K562 (cell line): ENCODE measurements around the gene AGO3. TPM values are rescaled to one million over a fixed set of nuclear protein-coding genes. Genes with fewer than 3 reads are reported as not detected.
A peak's percentile ranks its signal among the peaks of the same experiment; 100 is the strongest.

Source experiments
- ATAC-seq: fragments of 200-7000 bp; cut with Tn5 transposase; 3 replicates; pipeline ENCODE4 v1.9.1; 2020; ENCODE audit warnings: moderate library complexity
- BruUV-seq: library from RNA; stranded (reverse); fragments of 400-500 nt; replicated peaks from 2 replicates; lab custom pipeline; 2021; lab: Mats Ljungman, UMichigan
- CTCF ChIA-PET: fragments of 300-600 bp; formaldehyde crosslinking; extraction: SDS; loops from one replicate; lab custom pipeline; 2021; ENCODE audit warnings: low intra/inter-chr PET ratio; lab: Yijun Ruan, JAX
- POLR2A ChIA-PET: fragments of 300-600, 350-650 bp; sonication (Branson Sonifier 250); formaldehyde crosslinking; extraction: SDS; loops from one replicate; lab custom pipeline; 2021; ENCODE audit warnings: antibody characterized with exemption, inconsistent platforms; lab: Yijun Ruan, JAX
- DNase-seq, 4 experiments: peaks; one replicate each; pipeline versions ENCODE4 v3.0.0 to v3.0.0-alpha.2; 2011 to 2018; ENCODE audit warnings: low spot score in 3 of 4, mixed read lengths in 3 of 4; ENCODE audit errors: extremely low read depth in 1 of 4
- FAIRE-seq: peaks from 2 replicates; lab custom pipeline; 2011; peaks lifted over from hg19 to GRCh38; lab: Jason Lieb, UNC
- H2AFZ ChIP-seq: 2 replicates; pipeline ENCODE4 v1.6.0; 2011; ENCODE audit warnings: low read depth, low read length, control low read depth, inconsistent platforms
- H3K27ac ChIP-seq: fragments of 200-600 bp; 3 replicates; pipeline ENCODE4 v1.8.0; 2011; ENCODE audit warnings: low read depth, mild to moderate bottlenecking, control low read depth, inconsistent platforms, low read length, moderate library complexity, mixed read lengths; ENCODE audit errors: extremely low read depth
- H3K27me3 ChIP-seq, 2 experiments: fragments of 300-600 bp in 1 of 2; 2 replicates in 1 of 2; 3 replicates in 1 of 2; pipeline versions ENCODE4 v1.6.0 to v1.8.0; 2011; ENCODE audit warnings: inconsistent platforms in 2 of 2, low read length in 2 of 2, mild to moderate bottlenecking in 1 of 2, mixed read lengths in 1 of 2, moderate library complexity in 1 of 2; ENCODE audit not compliant: control insufficient read depth in 2 of 2, insufficient read depth in 2 of 2
- H3K36me3 ChIP-seq: fragments of 300-600 bp; 3 replicates; pipeline ENCODE4 v1.8.0; 2011; ENCODE audit warnings: mild to moderate bottlenecking, low read length, inconsistent platforms; ENCODE audit not compliant: control insufficient read depth, insufficient read depth
- H3K4me1 ChIP-seq, 2 experiments: fragments of 200-600 bp in 1 of 2; replicated peaks in 1 of 2; 2 replicates in 1 of 2; 3 replicates in 1 of 2; pipeline versions ENCODE4 v1.5.1 to v1.8.0; 2011; ENCODE audit warnings: inconsistent platforms in 2 of 2, low read length in 2 of 2, mild to moderate bottlenecking in 1 of 2, mixed read lengths in 1 of 2, moderate library complexity in 1 of 2; ENCODE audit not compliant: control insufficient read depth in 2 of 2, insufficient read depth in 2 of 2
- H3K4me2 ChIP-seq: 2 replicates; pipeline ENCODE4 v1.6.1; 2011; ENCODE audit warnings: low read length, control low read depth, inconsistent platforms, mixed read lengths; ENCODE audit not compliant: insufficient read depth
- H3K4me3 ChIP-seq: fragments of 200-600 bp; sonication (generic), shearing (Covaris generic); 2 replicates; pipeline ENCODE4 v1.5.1; 2016; ENCODE audit warnings: control low read depth, inconsistent platforms
- H3K79me2 ChIP-seq: fragments of 200-600 bp; 3 replicates; pipeline ENCODE4 v1.8.0; 2011; ENCODE audit warnings: low read length, inconsistent platforms; ENCODE audit not compliant: control insufficient read depth, insufficient read depth
- H3K9ac ChIP-seq, 2 experiments: 2 replicates each; pipeline versions ENCODE4 v1.6.0 to v1.6.1; 2011; ENCODE audit warnings: low read depth in 2 of 2, low read length in 2 of 2, control low read depth in 1 of 2, inconsistent platforms in 1 of 2, mild to moderate bottlenecking in 1 of 2, mixed read lengths in 1 of 2; ENCODE audit not compliant: insufficient read depth in 1 of 2
- H3K9me1 ChIP-seq: one replicate; pipeline ENCODE4 v1.6.0; 2011; ENCODE audit warnings: inconsistent platforms, mild to moderate bottlenecking, low read length, moderate library complexity; ENCODE audit not compliant: control insufficient read depth, insufficient read depth
- H3K9me3 ChIP-seq: replicated peaks from 2 replicates; pipeline ENCODE4 v1.5.1; 2011; ENCODE audit warnings: low read depth, low read length, inconsistent platforms; ENCODE audit not compliant: control insufficient read depth, insufficient read depth
- H4K20me1 ChIP-seq: replicated peaks from 2 replicates; pipeline ENCODE4 v1.6.1; 2011; ENCODE audit warnings: low read length, inconsistent platforms, mixed read lengths; ENCODE audit not compliant: control insufficient read depth, insufficient read depth
- CTCFL ChIP-seq: IDR thresholded peaks from 2 replicates; pipeline ENCODE4 v1.6.1; 2011; ENCODE audit warnings: borderline replicate concordance, low read depth, mild to moderate bottlenecking, moderate library complexity, low read length; ENCODE audit not compliant: insufficient read depth, poor library complexity, severe bottlenecking
- EP400 ChIP-seq: fragments of 450-650 bp; IDR thresholded peaks from 2 replicates; pipeline ENCODE4 v1.6.1; 2017; ENCODE audit warnings: antibody characterized with exemption, mild to moderate bottlenecking, moderate library complexity
- GTF2F1 ChIP-seq: IDR thresholded peaks from 2 replicates; pipeline ENCODE4 v1.6.1; 2011; ENCODE audit warnings: low read depth, low read length, improper control_type of control experiment
- KDM5B ChIP-seq: fragments of 200-600 bp; sonication (generic); IDR thresholded peaks from 2 replicates; pipeline ENCODE4 v1.6.1; 2012; ENCODE audit warnings: low read depth, mild to moderate bottlenecking, moderate library complexity, low read length, control low read depth, inconsistent platforms; ENCODE audit not compliant: insufficient replicate concordance
- MAFK ChIP-seq: IDR thresholded peaks from 2 replicates; pipeline ENCODE4 v1.6.1; 2011; ENCODE audit warnings: low read length, improper control_type of control experiment
- PHB2 ChIP-seq: fragments of 450-650 bp; IDR thresholded peaks from 2 replicates; pipeline ENCODE4 v1.6.1; 2017; ENCODE audit warnings: low read depth
- SRSF3 ChIP-seq: fragments of 200-400 bp; formaldehyde crosslinking; IDR thresholded peaks from 2 replicates; pipeline ENCODE4 v1.6.1; 2016; ENCODE audit warnings: mild to moderate bottlenecking, low read length, moderate library complexity; ENCODE audit not compliant: insufficient read depth
- TBP ChIP-seq: optimal IDR thresholded peaks from 2 replicates; pipeline ENCODE3; 2011; ENCODE audit warnings: low read depth, low read length, improper control_type of control experiment
- TEAD1 ChIP-seq, 2 experiments: fragments of 450-650 bp in 1 of 2; sonication (generic) in 1 of 2; formaldehyde crosslinking; IDR thresholded peaks; 2 replicates each; pipeline versions ENCODE4 v1.4.0 to v1.8.0; 2020 to 2022; ENCODE audit warnings: mild to moderate bottlenecking in 2 of 2, missing genetic modification reagents in 1 of 2
- WHSC1 ChIP-seq: IDR thresholded peaks from one replicate; pipeline ENCODE4 v1.6.1; 2012; ENCODE audit warnings: low read length, control low read depth, inconsistent platforms
- ZNF124 ChIP-seq: sonication (generic); formaldehyde crosslinking; IDR thresholded peaks from 2 replicates; pipeline ENCODE4 v1.8.1; 2022; ENCODE audit warnings: missing genetic modification reagents
- ZNF586 ChIP-seq: fragments of 450-650 bp; formaldehyde crosslinking; conservative IDR thresholded peaks from 2 replicates; pipeline ENCODE4 v1.4.0; 2020; ENCODE audit warnings: mild to moderate bottlenecking, moderate library complexity
- WGBS: fragments of 100-300 bp; shearing (Covaris generic); methylation state at CpG from one replicate; pipeline ENCODE4 v1.1.6; 2016; ENCODE audit warnings: low coverage, mixed read lengths; ENCODE audit not compliant: insufficient coverage; ENCODE audit errors: missing lambda C conversion rate; 5-methylcytosine and 5-hydroxymethylcytosine counted together
- in situ Hi-C: fragments of 300-500 bp; cut with MboI; formaldehyde crosslinking; loops from 4 replicates; pipeline ENCODE4 v1.15.0; 2018; ENCODE audit warnings: inconsistent platforms, mixed read lengths
- intact Hi-C: fragments of 100-400 bp; cut with micrococcal nuclease; formaldehyde crosslinking; loops from 2 replicates; pipeline ENCODE4 v1.14.2; 2022
- polyA plus RNA-seq, 8 experiments: library from polyadenylated mRNA; depleted of rRNA in 4 of 8; stranded (reverse) in 5 of 8; unstranded in 3 of 8; fragments of >200 nt; fragmentation: Nextera tagmentation in 2 of 8; fragmentation: Illumina TruSeq in 1 of 8; extraction: Ambion mirVana in 2 of 8; extraction: Trizol in 1 of 8; gene quantifications; 2 replicates each; pipeline versions ENCODE4 v1.2.1 to v1.2.3, GENCODE V29; 2011 to 2014; ENCODE audit warnings: inconsistent platforms in 1 of 8, missing spikeins in 1 of 8
- total RNA-seq, 7 experiments: library from RNA; depleted of rRNA in 6 of 7; stranded (reverse); fragments of >200 nt in 6 of 7; fragmentation: Illumina TruSeq in 2 of 7; extraction: Trizol in 2 of 7; gene quantifications; 2 replicates each; pipeline versions ENCODE4 v1.2.1 to v1.2.3, GENCODE V29; 2011 to 2021; ENCODE audit warnings: low replicate concordance in 1 of 7

The AGO3 gene
- total and polyA plus RNA-seq, 9 of the 15 experiments (the other 6 are each of a cell fraction or from before 2014, with no cell fraction given): 4.5 to 41.5 (median 22.7) TPM

- TF ChIP-seq CTCFL (no peak), KDM5B (no peak), EP400 (no peak), MAFK (no peak), ZNF586 (CRISPR knock-in tag) (no peak), TEAD1 (CRISPR knock-in tag; IDR thresholded peaks at IDR 0.05) (no peak), GTF2F1 (no peak), SRSF3 (no peak), ZNF124 (CRISPR knock-in tag) (no peak), WHSC1 (no peak), TBP (no peak), PHB2 (no peak)
- Histone ChIP-seq H3K27ac (no peak overlapping the region), H2AFZ (no peak overlapping the region), H3K4me2 (no peak overlapping the region), H3K9ac (no peak overlapping the region), H3K9me1 (no peaks in the 10 kb centered on the region), H4K20me1 (no peaks in the 10 kb centered on the region), H3K9me3 (no peaks in the 10 kb centered on the region), H3K4me3 (no peak overlapping the region), H3K79me2 (no peaks in the 10 kb centered on the region), H3K36me3 (no peaks in the 10 kb centered on the region), H3K27me3 (no peaks in the 10 kb centered on the region), H3K4me1 (no peaks in the 10 kb centered on the region)
- in situ Hi-C loops: no loop called here
- 61% methylated on average over 2 of the region's 2 CpGs for WGBS
- FAIRE-seq (peak; percentile 58), ATAC-seq (no peak), DNase-seq (no peak)
- CTCF ChIA-PET: no interaction called here
- intact Hi-C loops: no loop called here
- POLR2A ChIA-PET: interaction anchor here (0.9 kb wide), 1 partner anchor 8 kb away, joined by 3 read pairs; no protein-coding TSS in a partner anchor
- BruUV-seq: no TSS peak
Measured at GRCh38 chr1:36068866-36069265, 138.0 kb downstream of the AGO3 start.
